DND-41 (cell line): Measurements from ENCODE around the gene UNC13D.

Experiments
- CTCF ChIP-seq: IDR thresholded peaks from 2 replicates; pipeline ENCODE4 v1.5.1; 2012; ENCODE audit warnings: borderline replicate concordance, low read length, moderate library complexity, mild to moderate bottlenecking; ENCODE audit not compliant: poor library complexity, severe bottlenecking; ENCODE audit errors: extremely low read depth
- EZH2 ChIP-seq: IDR thresholded peaks from 3 replicates; pipeline ENCODE4 v1.6.1; 2012; ENCODE audit warnings: borderline replicate concordance, low read depth, mild to moderate bottlenecking, moderate library complexity, low read length, inconsistent platforms; ENCODE audit not compliant: severe bottlenecking

DNA sequence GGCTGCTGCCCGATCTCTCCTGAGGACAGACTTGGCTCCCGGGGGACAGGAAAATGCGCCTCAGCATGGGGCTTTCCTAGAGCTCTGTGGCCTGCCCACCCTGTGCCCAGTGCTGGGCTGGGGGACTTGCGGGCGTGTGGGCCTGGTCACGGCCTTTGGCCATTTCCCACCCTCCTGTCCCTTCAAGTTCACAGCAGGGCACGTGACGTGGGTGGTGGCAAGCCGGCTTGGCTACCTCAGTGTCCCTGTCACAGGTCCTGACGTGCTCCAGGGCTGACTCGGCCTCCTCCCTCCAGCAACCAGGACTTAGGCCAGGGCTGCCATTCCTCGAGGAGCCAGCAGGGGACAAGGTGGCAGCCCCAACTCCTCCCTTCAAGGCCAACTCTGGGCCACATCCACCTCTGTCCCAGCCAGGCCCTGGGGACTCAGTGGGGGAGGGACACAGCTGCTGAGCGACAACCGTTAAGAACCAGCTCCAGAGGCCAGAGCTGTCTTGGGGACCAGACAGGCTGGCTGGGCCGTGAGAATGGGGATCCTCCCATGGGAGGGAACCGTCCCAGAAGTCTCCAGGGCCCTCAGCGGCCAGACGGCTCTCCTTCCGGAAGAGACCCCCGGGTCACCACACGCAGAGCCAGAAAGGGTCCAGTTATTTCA, 981 bp upstream of the UNC13D start:
- TF ChIP-seq EZH2, result no peak
- peak; percentile 76 for TF ChIP-seq CTCF
